Measurements from ENCODE around the gene CACTIN. TPM values are rescaled to one million over a fixed set of nuclear protein-coding genes. Genes with fewer than 3 reads are reported as not detected.
"Not testable (repeated sequence)": the region's sequence is repeated elsewhere in the genome, so short reads cannot be mapped to it uniquely, and the experiment has no call there.

The CACTIN gene
- total and polyA plus RNA-seq, 2 of the 4 experiments (the other 2 are of a cell fraction), result 10.8 to 19.5 TPM

GRCh38 chr19:3631053-3631861 is 4.7 kb upstream of the CACTIN start:
- CTCF ChIA-PET, result no interaction called here
- H2BK5ac ChIP-seq (ENCODE audit: low read depth, low read length, poor library complexity, severe bottlenecking), result no peak overlapping the region
- H3K14ac ChIP-seq (replicated peaks; ENCODE audit: low read depth, low read length), result no peak overlapping the region
- H3K36me3 ChIP-seq (ENCODE audit: control insufficient read depth, insufficient read depth, low read length), result peaks cover 20% of the 10 kb centered on the region
- H3K4me2 ChIP-seq (ENCODE audit: low read depth, low read length), result no peak overlapping the region
- no peak overlapping the region for H2BK15ac ChIP-seq (ENCODE audit: low read depth, low read length)
- 95% methylated on average over 21 of the region's 43 CpGs; no CpG with 5 or more reads in 1 of the 2 experiments for WGBS, 2 experiments (ENCODE audit: extremely low coverage in 2 of 2, insufficient read length in 1 of 2)
- H3K4ac ChIP-seq (ENCODE audit: low read depth, low read length), result no peak overlapping the region
- peaks cover 6% of the 10 kb centered on the region for H4K20me1 ChIP-seq (ENCODE audit: insufficient read depth, low read length)
- in situ Hi-C loops (cut with MboI; ENCODE audit: low sequenced_read_pairs), result no loop called here
- dilution Hi-C loops (cut with HindIII; ENCODE audit: low sequenced_read_pairs, unreplicated experiment), result no loop called here
- no peak overlapping the region for H2BK20ac ChIP-seq (ENCODE audit: low read depth, low read length)
- H3K9ac ChIP-seq (ENCODE audit: low read depth, low read length), result no peak overlapping the region
- no peak overlapping the region for H2AK5ac ChIP-seq (ENCODE audit: low read depth, low read length)
- POLR2A ChIA-PET (ENCODE audit: unreplicated experiment), result no interaction called here
- H3K79me1 ChIP-seq (ENCODE audit: low read depth in 1 of 2, low read length in 2 of 2), result peaks cover 0 to 8% of the 10 kb centered on the region in 2 experiments; a peak in 3 of 4 replicates
- no peak overlapping the region for H4K91ac ChIP-seq (ENCODE audit: insufficient read depth, low read depth, low read length)
- no peak overlapping the region for H3K4me3 ChIP-seq (ENCODE audit: insufficient read depth, low read depth, low read length)
- no TSS peak for BruUV-seq (replicated peaks)
- H3K18ac ChIP-seq (ENCODE audit: low read depth, low read length), result no peak overlapping the region
- H4K5ac ChIP-seq (ENCODE audit: low read depth, low read length), result no peak overlapping the region
- H3K27ac ChIP-seq (ENCODE audit: insufficient read depth, low read length), result no peak overlapping the region
- intact Hi-C loops (cut with micrococcal nuclease), result no loop called here
- no peaks in the 10 kb centered on the region for H3K4me1 ChIP-seq (ENCODE audit: control insufficient read depth, insufficient read depth, low read length)
- H3K23ac ChIP-seq (ENCODE audit: low read depth, low read length), result no peak overlapping the region
- TF ChIP-seq USF2 (IDR thresholded peaks at IDR 0.05; ENCODE audit: low read depth, low read length) (no peak), SMC3 (IDR thresholded peaks at IDR 0.05; ENCODE audit: low read depth, low read length) (no peak)
- H2AFZ ChIP-seq (replicated peaks; ENCODE audit: low read length, poor library complexity), result no peak overlapping the region
- no peaks in the 10 kb centered on the region for H3K27me3 ChIP-seq (ENCODE audit: control insufficient read depth, insufficient read depth, low read length)
- H3K9me1 ChIP-seq (ENCODE audit: insufficient read depth, low read length), result peaks cover 3% of the 10 kb centered on the region; the same call in 1 of the 2 replicates
- H3K9me3 ChIP-seq (ENCODE audit: control insufficient read depth, insufficient read depth, low read length), result no peaks in the 10 kb centered on the region
- DNase-seq, result no peak
- no peak for ATAC-seq (ENCODE audit: low read depth)
- no peak overlapping the region for H2AK9ac ChIP-seq (replicated peaks; ENCODE audit: low read depth, low read length, poor library complexity)
- H4K8ac ChIP-seq (ENCODE audit: low read depth in 2 of 2, low read length in 2 of 2), result no peak overlapping the region
- H2BK120ac ChIP-seq (ENCODE audit: low read depth, low read length), result no peak overlapping the region
- no peak overlapping the region for H3K56ac ChIP-seq (ENCODE audit: extremely low read depth, insufficient read depth, low read length)

GRCh38 chr19:3628766-3629165 is 2.2 kb upstream of the CACTIN start:
- H2AK5ac ChIP-seq (ENCODE audit: low read depth, low read length); H3K14ac ChIP-seq (replicated peaks; ENCODE audit: low read depth, low read length); H4K91ac ChIP-seq (ENCODE audit: insufficient read depth, low read depth, low read length); H3K56ac ChIP-seq (ENCODE audit: extremely low read depth, insufficient read depth, low read length); H2BK20ac ChIP-seq (ENCODE audit: low read depth, low read length); DNase-seq; H2AFZ ChIP-seq (replicated peaks; ENCODE audit: low read length, poor library complexity); H2BK5ac ChIP-seq (ENCODE audit: low read depth, low read length, poor library complexity, severe bottlenecking); H3K18ac ChIP-seq (ENCODE audit: low read depth, low read length); H2BK120ac ChIP-seq (ENCODE audit: low read depth, low read length); H3K9me3 ChIP-seq (ENCODE audit: control insufficient read depth, insufficient read depth, low read length); H3K4me1 ChIP-seq (ENCODE audit: control insufficient read depth, insufficient read depth, low read length); dilution Hi-C loops (cut with HindIII; ENCODE audit: low sequenced_read_pairs, unreplicated experiment); H3K9me1 ChIP-seq (ENCODE audit: insufficient read depth, low read length); H2AK9ac ChIP-seq (replicated peaks; ENCODE audit: low read depth, low read length, poor library complexity); H3K4me2 ChIP-seq (ENCODE audit: low read depth, low read length); H3K27me3 ChIP-seq (ENCODE audit: control insufficient read depth, insufficient read depth, low read length); H4K8ac ChIP-seq (ENCODE audit: low read depth in 2 of 2, low read length in 2 of 2); CTCF ChIA-PET; H3K4me3 ChIP-seq (ENCODE audit: insufficient read depth, low read depth, low read length); H3K9ac ChIP-seq (ENCODE audit: low read depth, low read length); BruUV-seq (replicated peaks); H2BK15ac ChIP-seq (ENCODE audit: low read depth, low read length); ATAC-seq (ENCODE audit: low read depth); H3K27ac ChIP-seq (ENCODE audit: insufficient read depth, low read length); H3K23ac ChIP-seq (ENCODE audit: low read depth, low read length); H3K4ac ChIP-seq (ENCODE audit: low read depth, low read length); H4K5ac ChIP-seq (ENCODE audit: low read depth, low read length); in situ Hi-C loops (cut with MboI; ENCODE audit: low sequenced_read_pairs): not testable (repeated sequence)
- Histone ChIP-seq H3K36me3 (ENCODE audit: control insufficient read depth, insufficient read depth, low read length) (peaks cover 20% of the 10 kb centered on the region), H4K20me1 (ENCODE audit: insufficient read depth, low read length) (peaks cover 19% of the 10 kb centered on the region), H3K79me1 (ENCODE audit: low read depth in 1 of 2, low read length in 2 of 2) (peaks cover 11 to 30% of the 10 kb centered on the region in 2 experiments; a peak in 3 of 4 replicates)
- intact Hi-C loops (cut with micrococcal nuclease), result loop anchor here (5.0 kb wide), 1 partner anchor 121 kb away; the partner anchor contains the start of gene FZR1
- POLR2A ChIA-PET (ENCODE audit: unreplicated experiment), result interaction anchor here (0.6 kb wide), 1 partner anchor 678 kb away, joined by 5 read pairs; no protein-coding TSS in a partner anchor
- no CpG with 5 or more reads among the region's 9 CpGs for WGBS, 2 experiments (ENCODE audit: extremely low coverage in 2 of 2, insufficient read length in 1 of 2)

Measured in IMR-90 (cell line).